ENCODE data around the gene RBM19.

RBM19 gene

DNA sequence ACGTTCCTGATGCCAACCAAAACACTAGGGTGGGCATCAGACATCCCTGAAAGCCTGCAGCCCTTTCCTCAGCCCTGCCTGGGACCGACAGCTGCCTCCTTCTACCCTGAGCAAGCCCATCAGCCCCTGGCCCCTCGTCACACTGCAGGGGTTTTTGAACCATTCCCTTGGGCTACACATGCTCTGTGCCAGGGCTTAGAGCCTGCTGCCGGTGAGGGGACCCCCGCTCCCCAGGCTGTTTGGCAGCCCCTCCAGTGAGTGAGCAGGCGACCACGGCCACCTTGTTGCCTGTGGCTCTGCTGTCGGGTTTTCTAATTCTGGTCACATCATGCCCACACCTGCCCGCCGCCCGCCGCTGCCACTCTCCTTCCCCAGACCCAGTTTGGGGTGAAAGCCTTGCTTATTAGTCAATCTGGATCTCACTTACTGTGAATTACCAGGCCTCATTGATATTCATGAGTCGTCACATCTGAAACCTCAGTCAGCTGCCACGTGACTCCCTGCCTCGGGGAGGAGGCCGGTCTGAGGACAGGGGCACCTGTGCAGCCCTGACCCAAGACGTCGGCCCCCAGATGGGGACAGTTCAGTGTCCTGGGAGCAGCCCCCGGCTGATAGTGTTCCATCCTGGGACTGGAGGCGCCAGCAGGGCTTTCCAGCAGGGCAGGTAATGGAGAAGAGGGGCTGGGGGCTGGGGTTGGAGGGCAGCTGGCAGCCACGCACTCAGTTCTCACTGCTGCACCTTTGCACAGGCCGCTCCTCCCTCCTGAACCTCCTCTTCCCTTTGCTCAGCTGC is 163.0 kb downstream of the RBM19 start:
- DNase-seq: no peak

DNA sequence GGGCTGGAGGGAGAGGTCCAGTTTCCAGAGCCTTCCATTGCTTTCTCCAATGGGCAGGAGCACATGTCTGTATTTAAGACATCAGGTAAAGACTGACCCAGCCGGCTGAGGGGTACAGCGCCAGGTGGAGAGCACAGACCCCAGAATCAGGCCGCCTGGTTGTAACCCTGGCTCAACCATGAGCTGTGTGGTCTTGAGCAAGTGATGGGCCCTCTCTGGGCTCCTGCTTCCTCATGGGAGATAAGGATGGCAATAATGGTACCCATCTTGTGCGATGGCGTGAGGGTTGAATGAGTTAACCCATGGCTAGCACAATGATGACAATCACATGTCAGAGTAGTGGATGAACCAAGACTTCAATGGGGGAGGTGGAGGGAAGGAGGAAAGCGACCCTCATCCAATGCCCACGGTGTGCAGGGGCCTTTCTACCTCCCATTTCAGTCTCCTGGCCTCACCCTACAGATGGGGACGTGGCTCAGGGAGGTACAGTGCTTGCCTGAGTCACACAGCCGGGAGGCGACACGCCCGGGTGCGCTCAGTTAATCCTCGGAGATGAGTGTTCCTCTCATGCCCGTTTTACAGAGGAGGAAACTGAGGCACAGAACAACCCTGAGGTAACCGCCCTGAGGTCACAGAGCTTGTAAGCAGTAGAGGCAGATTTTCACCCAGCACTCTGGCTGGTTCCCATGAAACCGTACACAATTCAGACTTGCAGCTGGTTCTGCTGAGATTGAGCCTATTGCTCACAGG is 163.9 kb downstream of the RBM19 start:
- no peak overlapping the region for H3K4me3 ChIP-seq (ENCODE audit: low read depth, low read length)
- no peaks in the 10 kb centered on the region for H3K36me3 ChIP-seq
- H3K27ac ChIP-seq: no peak overlapping the region
- no peaks in the 10 kb centered on the region for H3K27me3 ChIP-seq (ENCODE audit: insufficient read depth, low read depth, severe bottlenecking)
- no peaks in the 10 kb centered on the region for H3K9me3 ChIP-seq (ENCODE audit: severe bottlenecking)
- TF ChIP-seq, protein P1, sequence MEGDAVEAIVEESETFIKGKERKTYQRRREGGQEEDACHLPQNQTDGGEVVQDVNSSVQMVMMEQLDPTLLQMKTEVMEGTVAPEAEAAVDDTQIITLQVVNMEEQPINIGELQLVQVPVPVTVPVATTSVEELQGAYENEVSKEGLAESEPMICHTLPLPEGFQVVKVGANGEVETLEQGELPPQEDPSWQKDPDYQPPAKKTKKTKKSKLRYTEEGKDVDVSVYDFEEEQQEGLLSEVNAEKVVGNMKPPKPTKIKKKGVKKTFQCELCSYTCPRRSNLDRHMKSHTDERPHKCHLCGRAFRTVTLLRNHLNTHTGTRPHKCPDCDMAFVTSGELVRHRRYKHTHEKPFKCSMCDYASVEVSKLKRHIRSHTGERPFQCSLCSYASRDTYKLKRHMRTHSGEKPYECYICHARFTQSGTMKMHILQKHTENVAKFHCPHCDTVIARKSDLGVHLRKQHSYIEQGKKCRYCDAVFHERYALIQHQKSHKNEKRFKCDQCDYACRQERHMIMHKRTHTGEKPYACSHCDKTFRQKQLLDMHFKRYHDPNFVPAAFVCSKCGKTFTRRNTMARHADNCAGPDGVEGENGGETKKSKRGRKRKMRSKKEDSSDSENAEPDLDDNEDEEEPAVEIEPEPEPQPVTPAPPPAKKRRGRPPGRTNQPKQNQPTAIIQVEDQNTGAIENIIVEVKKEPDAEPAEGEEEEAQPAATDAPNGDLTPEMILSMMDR (IDR thresholded peaks at IDR 0.05; ENCODE audit: low read depth, low read length): no peak
- no peak for DNase-seq

More for the DNA sequence above, 163.0 kb downstream of the RBM19 start:
- TF ChIP-seq, protein P1 (IDR thresholded peaks at IDR 0.05; ENCODE audit: low read depth, low read length): no peak
- no peaks in the 10 kb centered on the region for H3K9me3 ChIP-seq (ENCODE audit: severe bottlenecking)
- no peak overlapping the region for H3K4me3 ChIP-seq (ENCODE audit: low read depth, low read length)
- H3K27me3 ChIP-seq (ENCODE audit: insufficient read depth, low read depth, severe bottlenecking): no peaks in the 10 kb centered on the region
- no peak overlapping the region for H3K27ac ChIP-seq
- no peaks in the 10 kb centered on the region for H3K36me3 ChIP-seq

DNA sequence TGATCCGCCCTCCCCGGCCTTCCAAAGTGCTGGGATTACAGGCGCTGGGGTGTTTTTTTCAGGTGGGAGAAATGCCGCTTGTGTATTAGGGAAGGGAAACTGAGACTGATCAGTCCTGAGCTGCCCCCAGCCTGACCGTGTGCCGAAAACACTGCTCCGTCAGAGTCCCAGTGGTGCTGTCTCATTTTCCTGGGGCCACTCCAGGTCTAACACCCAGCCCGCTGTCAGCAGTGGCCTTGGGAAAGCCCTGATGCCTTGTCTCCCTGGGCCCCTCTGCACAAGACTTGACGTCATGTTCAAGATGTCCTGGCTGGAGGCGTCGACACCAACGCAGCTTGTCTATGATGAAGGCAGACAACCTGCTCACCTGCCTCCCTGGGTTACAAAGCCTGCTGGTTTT is 165.9 kb downstream of the RBM19 start:
- no peak for DNase-seq
- no peak overlapping the region for H3K4me3 ChIP-seq (ENCODE audit: low read depth, low read length)
- TF ChIP-seq, protein P1 (IDR thresholded peaks at IDR 0.05; ENCODE audit: low read depth, low read length): no peak
- H3K36me3 ChIP-seq: no peaks in the 10 kb centered on the region
- no peaks in the 10 kb centered on the region for H3K27me3 ChIP-seq (ENCODE audit: insufficient read depth, low read depth, severe bottlenecking)
- H3K9me3 ChIP-seq (ENCODE audit: severe bottlenecking): no peaks in the 10 kb centered on the region
- no peak overlapping the region for H3K27ac ChIP-seq

DNA sequence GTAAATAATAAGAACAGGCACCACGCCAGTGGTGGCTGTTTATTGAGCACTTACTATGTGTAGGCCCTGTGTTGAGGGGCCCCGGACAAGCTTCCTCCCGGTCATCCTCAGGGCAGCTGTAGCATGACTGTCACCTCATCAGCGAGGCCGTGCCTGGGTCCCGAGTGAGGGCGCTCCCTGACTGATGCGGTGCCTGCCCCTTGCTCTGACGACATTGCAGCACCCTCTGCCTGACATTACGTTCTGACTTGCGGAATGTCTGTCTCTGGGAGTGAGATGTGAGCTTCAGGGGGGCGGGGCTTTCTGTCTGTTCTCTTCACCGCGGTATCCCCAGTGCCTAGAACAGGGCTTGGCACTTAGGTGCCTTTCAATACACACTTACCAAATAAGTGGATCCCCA is 167.6 kb downstream of the RBM19 start:
- Histone ChIP-seq H3K4me3 (ENCODE audit: low read depth, low read length) (no peak overlapping the region), H3K27ac (no peak overlapping the region), H3K27me3 (ENCODE audit: insufficient read depth, low read depth, severe bottlenecking) (no peaks in the 10 kb centered on the region), H3K36me3 (no peaks in the 10 kb centered on the region), H3K9me3 (ENCODE audit: severe bottlenecking) (no peaks in the 10 kb centered on the region)
- TF ChIP-seq, protein P1 (IDR thresholded peaks at IDR 0.05; ENCODE audit: low read depth, low read length): no peak
- no peak for DNase-seq

DNA sequence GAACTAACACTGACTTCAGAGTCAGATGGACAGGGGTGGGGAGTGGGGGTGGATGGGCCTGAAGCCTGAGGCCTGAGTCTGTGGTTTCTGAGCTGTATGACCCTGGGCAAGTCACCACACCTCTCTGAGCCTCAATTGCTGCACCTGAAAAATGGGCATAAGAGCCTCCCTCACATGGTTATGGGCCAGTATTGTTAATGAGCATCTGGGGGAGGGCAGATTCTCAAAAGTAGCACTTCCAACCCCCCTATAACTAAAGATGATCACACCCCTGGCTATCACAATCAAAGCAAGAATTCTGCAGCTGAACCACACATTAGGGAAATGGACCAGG is 168.6 kb downstream of the RBM19 start:
- no peak for DNase-seq
- no peaks in the 10 kb centered on the region for H3K9me3 ChIP-seq (ENCODE audit: severe bottlenecking)
- no peak overlapping the region for H3K27ac ChIP-seq
- no peak overlapping the region for H3K4me3 ChIP-seq (ENCODE audit: low read depth, low read length)
- H3K36me3 ChIP-seq: no peaks in the 10 kb centered on the region
- TF ChIP-seq, protein P1 (IDR thresholded peaks at IDR 0.05; ENCODE audit: low read depth, low read length): no peak
- no peaks in the 10 kb centered on the region for H3K27me3 ChIP-seq (ENCODE audit: insufficient read depth, low read depth, severe bottlenecking)
